NCI-H345 (cell line): ENCODE measurements around the gene ARHGAP42.
"Not testable (repeated sequence)": the region's sequence is repeated elsewhere in the genome, so short reads cannot be mapped to it uniquely, and the experiment has no call there.

Source experiments
- DNase-seq: peaks from one replicate; lab custom pipeline; 2025; lab: John Stamatoyannopoulos, UW

Gene ARHGAP42

DNA sequence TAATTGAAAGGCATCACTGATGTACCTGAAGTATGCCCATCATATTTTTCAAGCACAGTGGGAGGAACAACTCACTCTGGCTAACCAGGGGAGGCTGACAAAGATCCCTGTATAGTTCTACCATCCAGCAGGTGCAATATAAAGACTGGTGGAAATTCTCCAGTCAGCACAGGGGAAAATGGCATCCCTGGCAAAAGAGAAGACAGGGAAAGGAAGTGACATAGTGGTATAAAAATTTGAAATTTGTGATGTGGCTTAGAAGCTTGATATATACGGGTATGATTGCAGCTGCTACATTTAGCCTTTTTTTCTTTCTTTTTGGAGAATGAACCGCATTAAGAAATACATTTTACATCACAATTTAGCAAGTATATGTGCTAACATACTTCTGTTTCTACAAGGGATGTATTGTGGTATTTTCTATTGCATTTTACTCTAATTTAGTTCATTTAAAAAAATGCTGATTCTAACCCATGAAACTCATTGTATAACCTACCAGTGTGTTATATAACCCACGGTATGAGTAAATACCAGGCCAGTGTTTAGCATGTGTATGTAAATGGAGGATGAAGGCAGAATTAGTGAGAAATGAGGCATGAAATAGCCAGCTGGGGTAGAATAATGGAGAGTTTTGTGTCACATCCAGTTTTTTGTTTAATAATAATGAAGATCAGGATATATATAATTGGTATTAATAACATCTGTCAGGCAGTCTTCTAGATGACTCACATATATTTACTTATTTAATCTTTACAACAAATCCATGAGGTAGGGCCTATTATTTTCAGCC is 186.1 kb downstream of the ARHGAP42 start:
- no peak for DNase-seq

DNA sequence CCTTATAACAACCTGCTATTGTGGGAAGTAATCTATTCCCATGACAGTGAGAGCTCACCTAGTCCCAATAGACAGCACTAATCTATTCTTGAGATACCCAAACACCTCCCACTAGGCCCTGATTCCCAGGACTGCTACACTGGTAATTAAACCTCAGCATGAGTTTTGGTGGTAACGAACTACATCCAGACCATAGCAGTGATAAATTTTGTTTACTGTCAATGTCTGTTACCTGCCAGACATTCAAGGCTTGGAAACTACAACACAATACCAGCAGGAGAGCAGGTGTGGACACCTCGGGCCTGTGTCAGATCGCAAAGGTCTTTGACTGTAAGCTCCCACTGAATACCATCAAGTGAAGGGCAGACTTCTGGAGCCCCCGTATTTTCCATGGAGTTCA is 187.1 kb downstream of the ARHGAP42 start:
- DNase-seq: no peak

DNA sequence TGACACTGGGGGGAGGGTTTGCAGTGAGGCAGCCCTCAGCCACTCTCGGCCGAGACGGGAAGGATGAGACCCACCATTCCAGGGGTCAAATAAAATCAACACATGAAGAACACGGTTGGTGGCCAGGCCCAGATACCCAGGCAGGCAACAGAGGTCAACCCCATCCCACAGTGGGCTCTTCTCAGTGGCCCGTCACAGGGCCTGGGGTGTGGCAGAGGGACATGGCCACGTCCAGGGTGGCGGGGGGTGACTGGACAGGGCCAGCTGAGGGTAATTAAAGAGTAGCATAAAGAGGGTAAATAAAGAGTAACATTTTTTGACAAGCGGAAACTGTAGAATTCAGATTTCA is 188.4 kb downstream of the ARHGAP42 start:
- no peak for DNase-seq

DNA sequence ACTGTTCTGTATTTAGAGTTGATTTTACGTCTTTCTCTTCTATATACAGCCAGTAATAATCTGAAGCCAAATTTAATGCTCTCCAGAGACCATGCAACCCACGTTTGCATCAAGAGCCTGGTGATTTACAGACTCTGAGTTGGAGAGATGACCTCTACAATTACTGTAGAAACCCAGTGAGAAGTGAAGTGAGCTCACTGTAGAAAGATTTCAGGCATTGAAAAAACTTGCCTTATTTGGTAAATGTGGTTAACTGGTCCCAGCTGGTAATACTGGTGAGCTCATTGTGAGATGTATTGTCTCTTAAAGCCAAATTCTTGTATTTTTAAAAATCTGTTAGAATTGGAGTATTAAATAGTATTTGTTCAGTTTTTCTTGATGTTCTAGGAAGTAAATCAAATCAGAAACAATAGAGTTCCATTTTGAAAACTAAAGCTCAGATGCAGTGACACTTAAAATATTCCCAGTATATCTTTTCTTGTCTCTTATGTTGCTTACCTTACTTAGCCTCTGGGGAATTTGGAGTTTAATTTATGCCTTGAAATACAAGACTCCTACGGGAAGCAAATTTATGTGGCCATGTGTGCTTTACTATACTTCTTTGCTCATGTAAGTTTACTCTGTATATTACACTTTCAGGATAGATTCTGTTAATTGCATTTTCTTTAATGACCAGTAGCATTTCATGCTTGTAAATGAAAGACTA is 189.9 kb downstream of the ARHGAP42 start:
- no peak for DNase-seq

DNA sequence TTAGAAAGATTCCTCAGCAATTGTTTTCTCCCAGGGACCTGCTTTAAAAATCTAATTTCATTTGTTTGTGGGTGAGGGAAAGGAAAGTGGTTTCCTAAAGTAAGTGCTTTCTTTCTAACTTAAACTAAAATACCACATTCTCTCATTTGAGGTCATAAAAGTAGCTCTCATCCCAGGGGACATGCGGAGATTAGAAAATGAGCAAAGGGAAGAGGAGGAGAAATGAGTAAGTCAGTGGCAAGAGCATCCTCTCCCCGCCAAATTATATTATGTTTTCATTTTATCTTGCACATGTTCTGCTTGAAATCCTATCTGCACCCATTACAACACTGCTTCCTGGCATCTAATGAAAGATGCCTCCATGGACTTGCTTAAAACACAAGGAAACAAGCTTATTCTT is 191.4 kb downstream of the ARHGAP42 start:
- no peak for DNase-seq

DNA sequence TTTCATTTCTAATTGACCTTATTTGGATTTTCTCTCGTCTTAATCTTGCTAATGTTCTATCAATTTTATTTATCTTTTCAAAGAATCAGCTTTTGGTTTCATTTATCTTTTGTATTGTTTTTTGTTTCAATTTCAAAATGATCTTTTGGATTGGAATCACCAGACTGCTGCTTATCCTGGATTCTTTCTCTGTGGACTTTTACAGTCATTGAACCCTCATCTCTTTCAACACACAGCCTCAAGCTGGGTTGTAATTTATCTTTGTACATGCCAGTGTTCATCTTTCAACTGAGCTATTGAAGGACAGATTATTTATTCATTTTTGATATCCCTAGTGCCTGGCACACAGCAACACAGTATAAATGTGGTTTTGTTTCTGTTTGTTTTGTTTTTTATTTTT is 195.9 kb downstream of the ARHGAP42 start:
- no peak for DNase-seq

DNA sequence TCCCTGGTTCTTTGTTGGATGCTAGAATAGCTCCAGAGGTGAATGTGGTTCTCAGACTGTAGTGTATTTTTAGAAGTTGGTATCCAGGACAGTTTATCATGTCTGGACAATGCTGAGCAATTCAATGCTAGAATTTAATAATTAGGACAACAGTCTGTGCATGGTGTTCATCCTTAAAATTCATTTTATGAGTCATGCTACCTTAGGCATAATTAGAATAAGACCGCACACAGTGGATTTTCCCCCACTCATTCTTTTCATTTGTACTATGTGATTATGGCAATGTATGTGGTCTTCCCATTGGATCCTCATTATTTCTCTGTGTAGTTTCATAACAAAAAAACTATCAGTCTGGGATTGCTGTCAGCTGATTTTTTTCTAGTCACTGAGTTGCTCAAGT is 196.7 kb downstream of the ARHGAP42 start:
- no peak for DNase-seq

DNA sequence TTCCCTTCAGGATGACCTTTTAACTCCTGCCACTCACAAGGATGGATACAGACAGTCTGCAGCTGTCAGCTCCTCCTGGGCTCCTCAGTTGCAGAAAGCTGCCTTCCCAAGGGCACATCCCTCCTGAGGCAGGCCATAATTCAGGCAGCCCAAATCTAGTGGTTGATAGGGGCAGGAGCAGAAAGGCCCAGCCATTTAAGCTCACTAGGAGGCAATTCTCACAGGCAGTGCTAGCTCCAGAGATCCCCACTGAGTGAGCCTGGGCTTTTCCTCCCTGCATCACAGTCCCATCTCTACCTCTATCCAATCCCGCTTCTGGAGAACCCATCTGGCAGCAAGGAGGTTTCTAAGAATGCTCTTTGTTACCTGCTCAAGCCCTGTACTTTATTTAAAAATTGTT is 200.6 kb downstream of the ARHGAP42 start:
- DNase-seq: no peak

DNA sequence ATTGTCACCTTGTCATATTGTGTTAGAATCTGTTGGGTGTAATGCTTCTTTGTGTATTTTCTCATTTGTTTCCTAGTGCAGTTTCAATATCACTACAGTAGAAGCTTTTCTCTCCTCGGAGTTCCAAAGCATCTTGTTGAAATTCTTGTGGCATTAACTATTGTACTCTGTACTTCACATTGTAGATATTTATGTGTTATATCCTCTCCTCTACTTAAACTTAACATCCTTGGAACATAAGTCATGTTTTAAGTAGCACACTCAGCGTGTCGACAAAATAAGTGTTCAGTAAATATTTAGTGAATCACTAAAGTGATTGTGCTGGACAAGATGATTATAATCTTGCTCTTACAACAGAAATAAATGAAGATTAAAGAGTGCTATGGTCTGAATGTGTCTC is 201.7 kb downstream of the ARHGAP42 start:
- no peak for DNase-seq

DNA sequence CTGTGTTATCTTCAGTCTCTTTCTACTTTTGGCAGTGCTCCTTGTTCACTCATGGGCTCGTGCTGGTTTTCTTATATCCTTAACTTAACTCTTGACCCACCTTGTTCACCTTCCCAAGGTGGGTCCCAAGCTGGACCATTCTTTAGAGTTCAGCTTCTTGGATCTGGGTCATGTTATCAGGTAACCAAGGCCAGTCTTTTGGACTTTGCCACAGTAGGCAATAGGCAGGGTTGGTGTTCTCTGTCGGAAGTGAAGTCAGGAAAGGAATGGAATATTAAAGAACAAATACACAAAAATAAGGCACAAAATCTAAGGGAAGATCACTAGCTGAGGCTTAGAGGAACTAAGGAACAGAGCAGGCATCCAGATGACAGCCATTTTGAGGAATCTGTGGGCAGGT is 202.7 kb downstream of the ARHGAP42 start:
- DNase-seq: no peak

DNA sequence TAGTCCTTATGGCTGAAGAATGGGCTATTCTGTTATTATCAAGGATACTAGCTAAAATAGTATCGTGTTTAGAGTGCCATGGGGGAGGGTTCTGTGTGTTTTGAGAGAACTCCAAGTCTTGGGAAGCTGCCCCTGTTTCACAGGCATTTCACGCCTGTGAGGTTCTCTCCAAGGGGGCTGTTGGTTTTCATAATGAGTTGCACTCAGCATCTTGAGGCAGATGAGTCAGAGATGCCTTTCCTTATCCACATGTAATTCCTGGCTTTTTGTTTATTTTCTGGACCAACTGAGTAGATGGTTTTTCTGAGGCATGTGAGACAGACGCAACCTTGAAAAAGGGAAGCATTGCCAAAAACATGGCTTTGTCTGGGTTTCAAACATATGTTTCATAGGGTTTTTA is 203.7 kb downstream of the ARHGAP42 start:
- DNase-seq: no peak

DNA sequence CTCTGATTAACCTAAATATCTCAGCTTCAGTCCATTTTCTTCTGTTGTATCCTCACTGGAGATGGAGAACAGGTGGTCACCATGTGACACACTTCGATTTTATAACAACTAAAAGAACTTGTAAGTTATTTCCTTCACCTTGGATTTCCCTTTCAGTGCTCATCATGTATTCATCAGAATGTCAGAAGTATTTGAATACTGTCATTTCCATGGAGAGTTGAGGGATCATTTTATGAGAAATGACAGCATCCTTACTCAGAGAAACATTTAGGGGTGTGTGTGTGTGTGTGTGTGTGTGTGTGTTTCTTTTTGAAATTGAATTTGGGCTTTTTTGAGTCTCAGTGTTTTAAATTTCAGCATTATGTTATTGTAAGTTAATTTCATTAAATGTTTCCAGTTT is 205.8 kb downstream of the ARHGAP42 start:
- DNase-seq: no peak

DNA sequence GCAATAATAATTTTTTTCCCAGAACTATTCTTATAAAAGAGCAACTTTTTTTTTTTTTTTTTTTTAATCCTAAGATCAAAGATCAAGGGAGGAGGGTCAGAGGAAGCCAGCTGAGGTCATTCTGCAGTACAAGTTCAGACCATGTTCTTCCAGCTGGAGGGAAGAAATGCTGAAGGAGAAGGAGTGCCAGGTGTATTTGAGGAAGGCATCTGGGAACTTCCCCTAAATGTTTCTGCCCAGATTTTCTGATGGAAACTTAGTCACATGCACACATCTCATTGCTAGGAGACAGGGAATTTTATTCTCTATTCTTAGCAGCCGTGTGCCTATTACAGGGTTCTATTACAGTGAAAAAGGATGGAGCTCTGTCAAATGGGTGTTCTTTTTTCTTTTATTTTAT is 208.4 kb downstream of the ARHGAP42 start:
- no peak for DNase-seq

DNA sequence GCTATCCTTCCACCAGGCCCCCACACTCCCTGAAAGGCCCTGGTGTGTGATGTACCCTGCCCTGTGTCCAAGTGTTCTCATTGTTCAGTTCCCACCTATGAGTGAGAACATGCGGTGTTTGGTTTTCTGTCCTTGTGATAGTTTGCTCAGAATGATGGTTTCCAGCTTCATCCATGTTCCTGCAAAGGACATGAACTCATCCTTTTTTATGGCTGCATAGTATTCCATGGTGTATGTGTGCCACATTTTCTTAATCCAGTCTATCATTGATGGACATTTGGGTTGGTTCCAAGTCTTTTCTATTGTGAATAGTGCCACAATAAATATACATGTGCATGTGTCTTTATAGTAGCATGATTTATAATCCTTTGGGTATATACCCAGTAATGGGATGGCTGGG is 208.9 kb downstream of the ARHGAP42 start:
- not testable (repeated sequence) for DNase-seq

DNA sequence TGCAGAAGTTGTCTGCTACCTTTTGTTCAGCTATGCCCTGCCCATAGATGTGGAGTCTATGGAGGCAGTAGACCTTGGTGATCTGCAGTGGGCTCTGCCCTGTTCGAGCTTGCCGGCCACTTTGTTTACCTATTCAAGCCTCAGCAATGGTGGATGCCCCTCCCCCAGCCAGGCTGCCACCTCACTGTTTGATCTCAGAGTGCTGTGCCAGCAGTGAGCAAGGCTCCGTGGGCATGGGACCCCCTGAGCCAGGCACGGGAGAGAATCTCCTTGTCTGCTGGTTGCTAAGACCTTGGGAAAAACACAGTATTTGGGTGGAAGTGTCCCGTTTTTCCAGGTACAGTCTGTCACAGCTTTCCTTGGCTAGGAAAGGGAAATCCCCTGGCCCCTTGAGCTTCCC is 214.4 kb downstream of the ARHGAP42 start:
- not testable (repeated sequence) for DNase-seq

DNA sequence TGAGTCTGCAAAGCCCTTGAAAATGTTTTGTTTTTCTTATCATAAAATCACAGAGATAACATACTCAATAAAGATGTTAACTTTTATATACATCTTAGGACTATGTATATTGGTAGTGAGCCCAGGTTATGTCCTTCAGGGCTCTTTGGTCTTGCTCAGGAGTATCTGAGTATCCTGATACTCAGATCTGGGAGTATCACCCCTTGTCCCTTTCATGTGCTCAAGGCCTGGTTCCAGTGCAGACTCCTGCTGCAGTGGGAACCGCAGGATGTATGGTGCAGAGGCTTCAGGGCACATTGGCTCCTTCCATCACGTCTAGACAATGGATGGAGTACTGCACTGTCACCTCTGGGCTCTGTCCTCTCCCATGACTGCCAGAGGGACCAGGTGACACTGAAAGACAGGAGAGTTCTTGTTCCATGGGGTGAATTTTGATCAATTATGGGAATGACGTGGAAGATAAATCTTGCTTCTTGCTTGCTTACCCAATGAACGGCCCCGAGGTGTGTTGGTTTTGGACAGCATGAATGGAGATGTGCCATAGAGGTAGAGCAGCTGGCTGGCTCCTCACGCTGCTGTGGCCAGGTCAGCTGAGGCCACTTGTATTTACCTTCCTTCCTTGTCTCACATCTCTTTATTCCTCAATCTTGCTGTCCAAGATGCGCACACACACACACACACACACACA is 215.5 kb downstream of the ARHGAP42 start:
- no peak for DNase-seq

DNA sequence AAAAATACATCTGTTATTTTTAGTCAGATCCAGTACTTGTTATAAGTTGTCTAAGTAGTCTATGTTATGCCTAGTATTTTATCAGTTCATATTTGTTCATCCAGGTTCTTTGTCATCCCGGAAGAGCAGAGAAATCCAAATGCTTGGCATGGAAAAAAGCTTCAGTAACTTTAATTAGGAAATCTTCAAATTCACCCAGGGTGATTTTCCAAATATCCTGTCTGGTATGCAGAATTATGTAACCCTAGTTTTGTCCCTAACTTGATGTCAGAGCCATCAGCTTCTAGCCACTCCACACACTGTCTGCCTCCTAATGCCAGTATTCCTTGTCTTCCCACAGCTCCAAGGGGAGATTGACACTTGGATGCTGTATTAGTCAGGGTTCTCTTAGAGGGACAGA is 216.2 kb downstream of the ARHGAP42 start:
- DNase-seq: no peak

DNA sequence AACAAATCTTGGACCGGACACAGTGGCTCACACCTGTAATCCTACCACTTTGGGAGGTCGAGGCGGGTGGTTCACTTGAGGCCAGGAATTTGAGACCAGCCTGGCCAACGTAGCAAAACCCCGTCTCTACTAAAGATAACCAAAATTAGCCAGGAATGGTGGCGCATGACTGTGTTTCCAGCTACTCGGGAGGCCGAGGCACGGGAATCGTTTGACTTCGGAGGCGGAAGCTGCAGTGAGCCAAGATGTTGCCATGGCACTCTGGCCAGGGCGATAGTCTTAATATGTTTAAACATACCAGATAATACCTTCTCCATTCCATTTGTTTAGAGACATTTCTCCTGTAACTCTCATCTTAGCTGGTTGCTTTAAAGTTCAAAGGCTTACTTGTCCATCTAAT is 218.6 kb downstream of the ARHGAP42 start:
- DNase-seq: no peak

DNA sequence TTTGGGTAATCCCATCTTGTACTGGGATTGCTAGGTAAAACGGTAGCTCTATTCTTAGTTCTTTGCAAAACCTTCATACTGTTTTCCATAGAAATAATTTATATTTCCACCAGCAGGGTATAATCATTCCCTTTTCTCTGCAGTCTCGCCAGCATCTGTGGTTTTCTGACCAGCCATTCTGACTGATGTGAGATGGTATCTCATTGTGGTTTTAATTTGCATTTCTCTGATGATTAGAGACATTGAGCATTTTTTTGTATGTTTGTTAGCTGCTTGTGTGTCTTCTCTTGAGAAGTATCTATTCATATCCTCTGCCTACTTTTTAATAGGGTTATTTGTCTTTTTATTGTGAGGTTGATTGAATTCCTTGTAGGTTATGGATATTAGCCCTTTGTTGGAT is 221.7 kb downstream of the ARHGAP42 start:
- DNase-seq: no peak

DNA sequence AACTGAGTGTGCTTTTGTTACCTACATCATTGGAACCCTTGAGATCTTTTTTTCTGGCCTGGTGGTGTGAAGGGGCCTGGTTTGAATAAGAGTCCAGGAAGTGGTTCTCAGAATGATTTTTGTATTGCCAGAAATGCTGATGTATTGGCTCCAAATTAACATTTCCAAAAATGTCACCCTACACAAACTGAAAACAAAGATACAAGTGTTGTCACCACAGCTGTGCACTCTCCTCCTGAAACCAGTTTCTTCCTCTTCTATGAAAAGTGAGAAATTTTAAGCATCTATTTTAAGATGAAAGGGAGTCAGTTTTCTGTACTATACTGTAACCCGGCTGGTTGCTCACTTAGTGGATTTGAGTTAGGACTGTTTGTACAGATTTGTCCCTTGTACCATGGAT is 223.7 kb downstream of the ARHGAP42 start:
- DNase-seq: no peak

DNA sequence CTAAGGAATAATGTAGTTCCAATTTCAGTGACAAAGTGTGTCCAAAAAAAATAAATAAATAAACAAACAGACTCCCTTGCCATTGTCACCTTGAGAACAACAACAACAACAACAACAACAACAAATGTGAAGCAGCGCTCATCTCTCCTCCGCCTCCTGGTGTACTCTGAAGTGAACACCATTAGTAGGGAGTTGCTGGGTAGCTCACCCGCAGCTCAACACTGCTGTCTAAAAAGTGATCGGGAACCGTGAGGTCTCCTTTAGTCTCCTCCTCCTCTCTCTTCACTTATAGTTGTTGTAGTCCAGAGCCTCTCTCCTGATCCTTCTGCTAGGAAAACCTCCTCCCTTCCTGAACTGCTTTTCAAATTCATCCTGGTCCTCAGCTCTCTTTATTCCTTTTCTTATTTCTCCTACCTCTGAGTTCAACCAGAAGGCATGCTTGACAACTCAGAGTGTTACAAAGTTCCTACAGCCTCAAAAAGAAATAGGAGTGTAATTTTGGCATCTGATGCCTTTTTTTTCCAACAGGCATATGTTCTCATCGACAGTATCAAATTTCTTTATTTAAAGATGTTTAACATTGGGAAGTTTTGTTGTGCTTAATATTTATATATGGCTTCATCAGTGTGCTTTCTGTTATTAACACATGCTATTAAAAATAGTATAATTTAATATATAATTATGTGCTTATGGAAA is 227.5 kb downstream of the ARHGAP42 start:
- no peak for DNase-seq
